Measurements from ENCODE around the gene C11orf91.

C11orf91 gene

GRCh38 chr11:33716243-33716642 lies 15.6 kb upstream of the C11orf91 start:
- TF ChIP-seq RAD21 (IDR thresholded peaks at IDR 0.05; ENCODE audit: low read depth) (peak; percentile 39), NFIC (IDR thresholded peaks at IDR 0.05) (no peak)

GRCh38 chr11:33713856-33714398 lies 13.3 kb upstream of the C11orf91 start:
- TF ChIP-seq USF1 (IDR thresholded peaks at IDR 0.05), result no peak
- no peak for TF ChIP-seq CREB1 (IDR thresholded peaks at IDR 0.05; ENCODE audit: low read depth)
- no peak for TF ChIP-seq FOXM1 (IDR thresholded peaks at IDR 0.05; ENCODE audit: borderline replicate concordance, low read depth)
- TF ChIP-seq TAF1 (IDR thresholded peaks at IDR 0.05; ENCODE audit: low read depth), result no peak
- no peak for TF ChIP-seq EGR1 (IDR thresholded peaks at IDR 0.05)
- TF ChIP-seq REST (IDR thresholded peaks at IDR 0.05; ENCODE audit: low read depth), result no peak
- TF ChIP-seq ZBTB7A (IDR thresholded peaks at IDR 0.05; ENCODE audit: low read depth), result no peak
- no peak for TF ChIP-seq RAD21 (IDR thresholded peaks at IDR 0.05; ENCODE audit: low read depth)
- TF ChIP-seq TCF12 (IDR thresholded peaks at IDR 0.05; ENCODE audit: low read depth), result no peak
- no peak for TF ChIP-seq MAX (IDR thresholded peaks at IDR 0.05)
- no peak for TF ChIP-seq NFIC (IDR thresholded peaks at IDR 0.05)
- TF ChIP-seq EP300 (IDR thresholded peaks at IDR 0.05; ENCODE audit: borderline replicate concordance), result no peak
- no peak for TF ChIP-seq CEBPB (IDR thresholded peaks at IDR 0.05)

GRCh38 chr11:33713151-33713855 lies 12.7 kb upstream of the C11orf91 start:
- TF ChIP-seq YY1 (IDR thresholded peaks at IDR 0.05; ENCODE audit: low read depth), result no peak
- no peak for TF ChIP-seq CEBPB (IDR thresholded peaks at IDR 0.05)
- no peak for TF ChIP-seq TEAD4 (IDR thresholded peaks at IDR 0.05)
- TF ChIP-seq REST (IDR thresholded peaks at IDR 0.05; ENCODE audit: low read depth), result no peak
- TF ChIP-seq USF1 (IDR thresholded peaks at IDR 0.05), result no peak
- no peak for TF ChIP-seq TCF12 (IDR thresholded peaks at IDR 0.05; ENCODE audit: low read depth)
- TF ChIP-seq NFIC (IDR thresholded peaks at IDR 0.05), result no peak
- no peak for TF ChIP-seq EP300 (IDR thresholded peaks at IDR 0.05; ENCODE audit: borderline replicate concordance)
- no peak for TF ChIP-seq FOXM1 (IDR thresholded peaks at IDR 0.05; ENCODE audit: borderline replicate concordance, low read depth)
- no peak for TF ChIP-seq RAD21 (IDR thresholded peaks at IDR 0.05; ENCODE audit: low read depth)
- no peak for TF ChIP-seq CREB1 (IDR thresholded peaks at IDR 0.05; ENCODE audit: low read depth)
- TF ChIP-seq ZBTB7A (IDR thresholded peaks at IDR 0.05; ENCODE audit: low read depth), result no peak
- TF ChIP-seq TAF1 (IDR thresholded peaks at IDR 0.05; ENCODE audit: low read depth), result no peak
- no peak for TF ChIP-seq EGR1 (IDR thresholded peaks at IDR 0.05)
- TF ChIP-seq MAX (IDR thresholded peaks at IDR 0.05), result no peak

- TF ChIP-seq CREB1 (IDR thresholded peaks at IDR 0.05; ENCODE audit: low read depth) (no peak), EP300 (IDR thresholded peaks at IDR 0.05; ENCODE audit: borderline replicate concordance) (no peak), YY1 (IDR thresholded peaks at IDR 0.05; ENCODE audit: low read depth) (no peak)
These were observed 11.8 kb upstream of the C11orf91 start for GRCh38 chr11:33712436-33712835.

- no peak for TF ChIP-seq EGR1 (IDR thresholded peaks at IDR 0.05)
- TF ChIP-seq YY1 (IDR thresholded peaks at IDR 0.05; ENCODE audit: low read depth), result no peak
- TF ChIP-seq TCF12 (IDR thresholded peaks at IDR 0.05; ENCODE audit: low read depth), result no peak
- no peak for TF ChIP-seq CREB1 (IDR thresholded peaks at IDR 0.05; ENCODE audit: low read depth)
- no peak for TF ChIP-seq USF1 (IDR thresholded peaks at IDR 0.05)
- TF ChIP-seq TAF1 (IDR thresholded peaks at IDR 0.05; ENCODE audit: low read depth), result no peak
- no peak for TF ChIP-seq NFIC (IDR thresholded peaks at IDR 0.05)
These were observed 8.8 kb upstream of the C11orf91 start for GRCh38 chr11:33709466-33709865.

- TF ChIP-seq YY1 (IDR thresholded peaks at IDR 0.05; ENCODE audit: low read depth), result no peak
- no peak for TF ChIP-seq FOXM1 (IDR thresholded peaks at IDR 0.05; ENCODE audit: borderline replicate concordance, low read depth)
- no peak for TF ChIP-seq ZBTB7A (IDR thresholded peaks at IDR 0.05; ENCODE audit: low read depth)
- no peak for TF ChIP-seq CREB1 (IDR thresholded peaks at IDR 0.05; ENCODE audit: low read depth)
- TF ChIP-seq NFIC (IDR thresholded peaks at IDR 0.05), result no peak
- no peak for TF ChIP-seq TCF12 (IDR thresholded peaks at IDR 0.05; ENCODE audit: low read depth)
- TF ChIP-seq USF1 (IDR thresholded peaks at IDR 0.05), result no peak
- no peak for TF ChIP-seq TEAD4 (IDR thresholded peaks at IDR 0.05)
- no peak for TF ChIP-seq EGR1 (IDR thresholded peaks at IDR 0.05)
- no peak for TF ChIP-seq CEBPB (IDR thresholded peaks at IDR 0.05)
- TF ChIP-seq REST (IDR thresholded peaks at IDR 0.05; ENCODE audit: low read depth), result no peak
- no peak for TF ChIP-seq MAX (IDR thresholded peaks at IDR 0.05)
- TF ChIP-seq RAD21 (IDR thresholded peaks at IDR 0.05; ENCODE audit: low read depth), result no peak
- TF ChIP-seq TAF1 (IDR thresholded peaks at IDR 0.05; ENCODE audit: low read depth), result no peak
- no peak for TF ChIP-seq EP300 (IDR thresholded peaks at IDR 0.05; ENCODE audit: borderline replicate concordance)
These were observed 8.4 kb upstream of the C11orf91 start for GRCh38 chr11:33708985-33709384.

All from Ishikawa (cell line).